ENCODE results near the gene RENBP.

RENBP gene

DNA sequence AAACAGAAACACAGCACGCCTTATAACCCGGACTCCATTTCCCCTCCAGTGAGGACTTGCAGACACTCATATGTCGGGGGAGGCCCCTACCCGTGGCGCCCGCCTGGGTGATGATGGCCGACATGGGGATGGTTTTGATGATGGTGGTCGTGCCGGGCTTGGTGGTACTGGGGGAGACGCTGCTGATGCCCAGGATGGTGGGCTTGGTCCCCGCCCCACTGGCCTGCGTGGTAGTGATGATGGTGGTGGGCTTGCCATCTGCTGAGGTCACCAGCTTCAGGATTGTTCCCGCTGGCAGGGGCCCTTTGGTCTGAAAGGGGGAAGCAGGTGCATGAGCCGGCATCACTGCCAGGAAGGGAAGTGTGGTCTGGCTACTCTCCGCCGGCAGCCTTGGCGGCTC is 12.8 kb upstream of the RENBP start:
- Histone ChIP-seq H3K4me1 (ENCODE audit: control insufficient read depth, insufficient read depth, low read length) (peaks cover 8% of the 10 kb centered on the region), H3K36me3 (ENCODE audit: control insufficient read depth, insufficient read depth, low read length) (peaks cover 48% of the 10 kb centered on the region), H3K27ac (ENCODE audit: low read depth, low read length) (peak overlapping the region; percentile 73), H3K27me3 (ENCODE audit: control insufficient read depth, insufficient read depth, low read length) (no peaks in the 10 kb centered on the region), H3K9ac (ENCODE audit: low read length) (no peak overlapping the region), H3K4me3 (ENCODE audit: low read length) (no peak overlapping the region)

GRCh38 chrX:153956044-153956907 is 11.8 kb upstream of the RENBP start:
- H3K4me1 ChIP-seq (ENCODE audit: control insufficient read depth, insufficient read depth, low read length) = peaks cover 11% of the 10 kb centered on the region
- H3K36me3 ChIP-seq (ENCODE audit: control insufficient read depth, insufficient read depth, low read length) = peaks cover 43% of the 10 kb centered on the region
- peak overlapping the region; percentile 73 for H3K27ac ChIP-seq (ENCODE audit: low read depth, low read length)
- H3K4me3 ChIP-seq (ENCODE audit: low read length) = no peak overlapping the region
- no peaks in the 10 kb centered on the region for H3K27me3 ChIP-seq (ENCODE audit: control insufficient read depth, insufficient read depth, low read length)
- H3K9ac ChIP-seq (ENCODE audit: low read length) = no peak overlapping the region

- H3K36me3 ChIP-seq (ENCODE audit: control insufficient read depth, insufficient read depth, low read length) = peaks cover 49% of the 10 kb centered on the region
- H3K4me3 ChIP-seq (ENCODE audit: low read length) = no peak overlapping the region
- no peaks in the 10 kb centered on the region for H3K27me3 ChIP-seq (ENCODE audit: control insufficient read depth, insufficient read depth, low read length)
- no peak overlapping the region for H3K9ac ChIP-seq (ENCODE audit: low read length)
- H3K4me1 ChIP-seq (ENCODE audit: control insufficient read depth, insufficient read depth, low read length) = peaks cover 11% of the 10 kb centered on the region
- peak overlapping the region; percentile 95 for H3K27ac ChIP-seq (ENCODE audit: low read depth, low read length)
These were observed 10.8 kb upstream of the RENBP start for GRCh38 chrX:153955228-153955732.

DNA sequence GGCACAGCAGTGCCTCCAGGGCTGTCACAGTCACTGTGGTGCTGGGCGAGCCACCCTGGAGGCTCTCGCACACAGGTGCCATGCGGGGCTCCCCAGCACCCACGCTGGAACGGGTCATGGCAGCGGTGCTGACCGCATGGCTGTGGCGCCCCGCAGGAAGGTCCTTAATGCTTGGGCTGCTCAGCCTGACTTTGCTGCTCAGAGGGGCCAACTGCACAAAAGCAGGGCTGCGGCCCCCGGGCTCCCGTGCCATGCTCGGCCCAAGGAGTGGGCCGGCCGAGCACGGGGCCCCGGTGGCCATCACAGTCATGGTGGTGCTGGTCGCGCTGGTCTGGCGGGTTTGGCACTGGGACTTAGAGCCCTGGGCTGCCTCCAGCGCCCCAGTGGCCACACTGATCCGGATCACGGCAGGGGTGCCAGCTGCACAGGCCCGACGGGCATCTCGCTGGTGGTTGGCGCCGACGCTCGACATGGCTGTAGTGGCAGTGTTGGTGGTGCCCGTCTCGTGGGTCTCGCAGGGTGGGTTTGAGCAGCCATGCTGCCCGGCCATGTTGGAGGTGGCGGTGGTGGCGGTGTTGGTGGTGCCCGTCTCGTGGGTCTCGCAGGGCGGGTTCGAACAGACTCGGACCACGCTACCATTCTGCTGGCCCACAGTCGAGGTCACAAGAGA is 10.2 kb upstream of the RENBP start:
- Histone ChIP-seq H3K9ac (ENCODE audit: low read length) (no peak overlapping the region), H3K4me1 (ENCODE audit: control insufficient read depth, insufficient read depth, low read length) (peaks cover 12% of the 10 kb centered on the region), H3K36me3 (ENCODE audit: control insufficient read depth, insufficient read depth, low read length) (peaks cover 49% of the 10 kb centered on the region), H3K27ac (ENCODE audit: low read depth, low read length) (peak overlapping the region; percentile 95), H3K27me3 (ENCODE audit: control insufficient read depth, insufficient read depth, low read length) (no peaks in the 10 kb centered on the region), H3K4me3 (ENCODE audit: low read length) (no peak overlapping the region)

DNA sequence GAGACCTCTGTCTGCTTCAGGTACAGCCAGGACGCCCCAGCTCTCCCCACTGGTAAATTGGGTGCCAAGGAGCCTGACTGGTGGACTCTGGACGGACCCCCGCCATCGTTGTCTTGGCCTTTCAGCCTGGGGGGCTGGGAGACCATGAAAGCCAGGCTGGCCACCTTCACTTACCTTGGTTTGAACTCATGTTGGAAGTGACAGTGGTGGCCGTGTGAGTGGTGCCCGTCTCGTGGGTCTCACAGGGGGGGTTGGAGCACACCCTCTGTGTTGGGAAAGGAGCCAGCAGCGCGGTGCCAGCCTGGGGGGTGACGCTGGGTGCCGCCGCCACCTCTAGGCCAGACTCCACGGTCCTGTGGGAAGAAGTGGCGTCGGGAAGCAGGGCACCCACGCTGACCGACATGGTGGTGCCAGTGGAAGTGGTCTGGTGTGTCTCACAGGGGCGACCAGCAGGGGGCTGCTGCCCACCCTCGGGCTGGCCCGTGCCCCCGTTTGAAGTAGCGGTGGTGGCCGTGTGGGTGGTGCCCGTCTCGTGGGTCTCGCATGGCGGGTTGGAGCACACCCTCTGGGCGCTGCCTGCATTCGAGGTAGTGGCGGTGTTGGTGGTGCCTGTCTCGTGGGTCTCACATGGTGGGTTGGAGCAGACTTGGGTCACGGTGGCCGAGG is 9.6 kb upstream of the RENBP start:
- Histone ChIP-seq H3K9ac (ENCODE audit: low read length) (peak overlapping the region; percentile 16), H3K36me3 (ENCODE audit: control insufficient read depth, insufficient read depth, low read length) (peaks cover 44% of the 10 kb centered on the region), H3K27ac (ENCODE audit: low read depth, low read length) (peak overlapping the region; percentile 95), H3K4me1 (ENCODE audit: control insufficient read depth, insufficient read depth, low read length) (peaks cover 17% of the 10 kb centered on the region), H3K27me3 (ENCODE audit: control insufficient read depth, insufficient read depth, low read length) (no peaks in the 10 kb centered on the region), H3K4me3 (ENCODE audit: low read length) (peak overlapping the region; percentile 49)

DNA sequence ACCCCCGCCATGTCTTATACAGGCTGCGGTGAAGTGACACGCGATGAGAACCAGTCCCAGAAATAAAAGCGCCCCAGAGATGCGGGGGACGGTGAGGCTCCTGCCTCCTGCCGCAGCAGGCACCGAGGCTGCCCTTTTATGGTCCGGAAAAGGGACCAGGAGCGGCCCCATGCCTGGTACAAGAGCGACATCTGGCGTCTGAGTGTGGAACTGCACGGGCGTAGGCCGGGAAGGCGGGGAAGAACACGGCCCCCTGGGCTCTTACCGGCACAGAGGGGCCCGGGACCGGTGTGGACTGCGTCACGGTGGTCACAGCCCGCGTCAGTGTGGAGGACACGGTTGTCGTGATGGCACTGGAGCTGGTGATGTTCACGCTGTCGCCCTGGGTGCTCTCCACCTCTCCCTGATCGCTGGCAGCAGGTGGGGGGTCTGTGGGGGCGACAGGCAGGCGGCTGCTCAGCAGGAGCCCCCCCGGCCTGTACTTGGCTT is 8.9 kb upstream of the RENBP start:
- Histone ChIP-seq H3K27me3 (ENCODE audit: control insufficient read depth, insufficient read depth, low read length) (no peaks in the 10 kb centered on the region), H3K4me3 (ENCODE audit: low read length) (peak overlapping the region; percentile 49), H3K27ac (ENCODE audit: low read depth, low read length) (peak overlapping the region; percentile 95), H3K4me1 (ENCODE audit: control insufficient read depth, insufficient read depth, low read length) (peaks cover 17% of the 10 kb centered on the region), H3K9ac (ENCODE audit: low read length) (peak overlapping the region; percentile 16), H3K36me3 (ENCODE audit: control insufficient read depth, insufficient read depth, low read length) (peaks cover 41% of the 10 kb centered on the region)

GRCh38 chrX:153952373-153953026 is 8.1 kb upstream of the RENBP start:
- H3K9ac ChIP-seq (ENCODE audit: low read length) = no peak overlapping the region

DNA sequence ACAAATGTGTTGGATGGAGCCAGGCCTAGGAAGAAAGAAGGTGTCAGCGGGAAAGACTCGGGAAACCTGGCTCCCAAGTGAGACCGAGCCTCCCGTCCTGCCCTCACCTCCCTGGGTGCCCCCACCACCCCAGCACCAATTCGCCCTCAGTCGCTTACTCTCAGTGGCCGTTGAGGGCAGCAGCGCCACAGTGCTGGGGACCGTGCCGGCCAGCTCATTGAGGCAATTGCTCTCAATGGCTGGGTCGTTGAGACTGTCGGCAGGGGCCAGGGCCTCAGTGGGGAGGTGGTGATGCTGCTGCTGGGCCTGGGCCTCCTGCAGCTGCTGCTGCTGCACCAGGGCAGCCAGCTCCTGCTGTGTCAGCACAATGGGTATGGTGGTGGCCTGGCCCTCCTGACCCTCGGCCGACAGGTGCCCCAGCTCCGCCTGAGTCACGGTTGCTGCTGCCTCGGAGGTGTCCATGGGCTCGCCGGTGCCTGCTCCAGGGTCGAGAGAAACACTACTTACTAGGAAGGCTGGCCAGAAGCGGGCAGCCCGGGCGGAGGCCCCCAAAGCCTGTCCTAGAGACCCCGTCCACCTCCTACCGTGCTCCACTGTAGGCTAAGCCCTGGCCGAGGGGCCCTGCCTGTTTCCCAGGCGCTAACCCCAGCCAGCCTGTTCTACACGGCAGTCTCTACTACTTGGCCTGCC is 7.4 kb upstream of the RENBP start:
- peak overlapping the region; percentile 76 for H3K27ac ChIP-seq (ENCODE audit: low read depth, low read length)
- no peak overlapping the region for H3K9ac ChIP-seq (ENCODE audit: low read length)
- peaks cover 25% of the 10 kb centered on the region for H3K4me1 ChIP-seq (ENCODE audit: control insufficient read depth, insufficient read depth, low read length)

More at GRCh38 chrX:153952373-153953026, 8.1 kb upstream of the RENBP start:
- Histone ChIP-seq H3K4me1 (ENCODE audit: control insufficient read depth, insufficient read depth, low read length) (peaks cover 24% of the 10 kb centered on the region), H3K36me3 (ENCODE audit: control insufficient read depth, insufficient read depth, low read length) (peaks cover 34% of the 10 kb centered on the region), H3K27me3 (ENCODE audit: control insufficient read depth, insufficient read depth, low read length) (no peaks in the 10 kb centered on the region), H3K27ac (ENCODE audit: low read depth, low read length) (peak overlapping the region; percentile 76), H3K4me3 (ENCODE audit: low read length) (no peak overlapping the region)

GRCh38 chrX:153950127-153950526 is 5.7 kb upstream of the RENBP start:
- peaks cover 25% of the 10 kb centered on the region for H3K4me1 ChIP-seq (ENCODE audit: control insufficient read depth, insufficient read depth, low read length)
- peaks cover 21% of the 10 kb centered on the region for H3K36me3 ChIP-seq (ENCODE audit: control insufficient read depth, insufficient read depth, low read length)
- H3K27me3 ChIP-seq (ENCODE audit: control insufficient read depth, insufficient read depth, low read length) = peaks cover 3% of the 10 kb centered on the region
- H3K9ac ChIP-seq (ENCODE audit: low read length) = no peak overlapping the region
- peak overlapping the region; percentile 76 for H3K27ac ChIP-seq (ENCODE audit: low read depth, low read length)
- no peak overlapping the region for H3K4me3 ChIP-seq (ENCODE audit: low read length)

More for the DNA sequence above, 7.4 kb upstream of the RENBP start:
- Histone ChIP-seq H3K4me3 (ENCODE audit: low read length) (no peak overlapping the region), H3K36me3 (ENCODE audit: control insufficient read depth, insufficient read depth, low read length) (peaks cover 28% of the 10 kb centered on the region), H3K27me3 (ENCODE audit: control insufficient read depth, insufficient read depth, low read length) (peaks cover 3% of the 10 kb centered on the region)

DNA sequence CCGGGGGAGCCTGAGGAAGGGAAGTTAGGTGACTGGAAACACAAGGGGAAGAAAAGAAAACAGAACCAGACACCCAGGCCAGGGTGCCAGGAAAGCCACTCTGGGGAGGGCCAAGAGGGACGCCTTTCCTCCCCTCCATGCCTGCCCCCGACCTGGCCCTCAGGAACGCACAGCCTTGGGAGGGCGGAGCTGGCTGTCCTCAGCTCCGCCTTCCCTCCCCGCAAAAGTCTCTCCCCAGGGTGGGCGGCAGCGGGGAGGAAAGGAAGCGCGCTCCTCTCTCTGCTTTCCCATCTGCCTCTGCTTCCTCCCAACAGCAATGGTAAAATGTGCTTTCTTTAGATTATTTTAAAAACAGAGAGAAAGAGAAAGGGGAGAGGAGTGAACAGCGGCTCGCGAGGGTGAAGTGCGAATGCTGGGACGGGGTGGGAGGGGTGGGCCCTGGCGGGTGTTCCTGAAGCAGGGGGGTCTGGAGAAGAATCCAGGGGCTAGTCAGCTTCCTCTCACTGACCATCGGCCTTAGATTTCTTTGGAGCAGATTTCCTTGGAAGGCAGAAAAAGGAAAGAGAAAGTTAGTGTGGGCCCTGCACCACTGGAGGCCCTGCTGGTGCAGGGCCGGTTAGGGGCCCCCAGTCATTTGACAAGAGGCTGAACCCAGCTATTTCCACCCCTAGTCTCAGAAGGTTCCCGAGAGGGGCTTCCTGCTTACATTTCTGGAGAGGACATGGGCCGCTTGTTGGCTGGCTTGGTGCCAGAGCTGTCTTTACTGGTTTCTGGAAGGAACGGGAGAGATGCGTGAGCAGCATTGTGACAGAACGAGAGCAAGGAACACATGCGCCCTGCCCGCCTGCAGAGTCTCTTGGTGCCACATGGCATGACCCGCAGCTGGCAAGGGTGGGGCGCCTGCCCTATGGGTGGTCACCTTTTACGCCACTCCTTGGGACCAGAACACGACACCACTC is 4.7 kb upstream of the RENBP start:
- Histone ChIP-seq H3K36me3 (ENCODE audit: control insufficient read depth, insufficient read depth, low read length) (peaks cover 20% of the 10 kb centered on the region), H3K4me1 (ENCODE audit: control insufficient read depth, insufficient read depth, low read length) (peaks cover 25% of the 10 kb centered on the region), H3K27ac (ENCODE audit: low read depth, low read length) (peak overlapping the region; percentile 76), H3K27me3 (ENCODE audit: control insufficient read depth, insufficient read depth, low read length) (peaks cover 3% of the 10 kb centered on the region), H3K4me3 (ENCODE audit: low read length) (no peak overlapping the region), H3K9ac (ENCODE audit: low read length) (no peak overlapping the region)

Measured in rectal smooth muscle tissue (tissue), 1 donor.